HCT116 (cell line): Measurements from ENCODE around the gene HDDC3.

Experiments
- CBX3 ChIP-seq: IDR thresholded peaks from 2 replicates; pipeline ENCODE4 v1.6.1; 2012; ENCODE audit warnings: low read depth
- CEBPB ChIP-seq: IDR thresholded peaks from 2 replicates; pipeline ENCODE4 v1.6.1; 2012; ENCODE audit warnings: low read depth
- EZH2 ChIP-seq: fragments of 200-600 bp; sonication (generic); IDR thresholded peaks from 2 replicates; pipeline ENCODE4 v1.6.1; 2017; ENCODE audit warnings: antibody characterized with exemption, mixed run types
- EZH2phosphoT487 ChIP-seq: fragments of 200-600 bp; IDR thresholded peaks from 2 replicates; pipeline ENCODE4 v1.6.1; 2018; ENCODE audit warnings: antibody characterized with exemption, borderline replicate concordance
- POLR2A ChIP-seq: IDR thresholded peaks from 2 replicates; pipeline ENCODE4 v1.7.0; 2011; ENCODE audit warnings: borderline replicate concordance; ENCODE audit not compliant: insufficient read depth, insufficient read length; ENCODE audit errors: extremely low read depth
- POLR2AphosphoS5 ChIP-seq: IDR thresholded peaks from 2 replicates; pipeline ENCODE4 v1.6.1; 2011; ENCODE audit warnings: mild to moderate bottlenecking, low read depth, low read length, moderate library complexity
- SRF ChIP-seq: IDR thresholded peaks from 2 replicates; pipeline ENCODE4 v1.6.1; 2012; ENCODE audit warnings: low read depth
- TCF7L2 ChIP-seq: IDR thresholded peaks from 2 replicates; pipeline ENCODE4 v1.7.0; 2011; ENCODE audit warnings: borderline replicate concordance, inconsistent platforms; ENCODE audit not compliant: insufficient read depth, insufficient read length; ENCODE audit errors: extremely low read depth
- ZFX ChIP-seq: fragments of 450-650 bp; IDR thresholded peaks from 2 replicates; pipeline ENCODE4 v1.6.1; 2017
- TF ChIP-seq, protein P1 (sequence below): IDR thresholded peaks from 2 replicates; pipeline ENCODE4 v1.6.1; 2012
- TF ChIP-seq, protein P2 (sequence below), 3 experiments: fragments of 200-600 bp in 1 of 3; sonication (generic) in 1 of 3; IDR thresholded peaks in 2 of 3; conservative IDR thresholded peaks in 1 of 3; 2 replicates each; pipeline ENCODE4 v1.5.1; 2012 to 2017; ENCODE audit warnings: low read depth in 2 of 3, low read length in 2 of 3, antibody characterized with exemption in 1 of 3, borderline replicate concordance in 1 of 3, control low read depth in 1 of 3, mild to moderate bottlenecking in 1 of 3, mixed read lengths in 1 of 3, mixed run types in 1 of 3, moderate library complexity in 1 of 3; ENCODE audit not compliant: insufficient read depth in 1 of 3
- TF ChIP-seq, protein P3 (sequence below): IDR thresholded peaks from 2 replicates; pipeline ENCODE4 v1.6.1; 2011; ENCODE audit warnings: mild to moderate bottlenecking, low read length, moderate library complexity; ENCODE audit not compliant: insufficient replicate concordance; ENCODE audit errors: extremely low read depth

DNA sequence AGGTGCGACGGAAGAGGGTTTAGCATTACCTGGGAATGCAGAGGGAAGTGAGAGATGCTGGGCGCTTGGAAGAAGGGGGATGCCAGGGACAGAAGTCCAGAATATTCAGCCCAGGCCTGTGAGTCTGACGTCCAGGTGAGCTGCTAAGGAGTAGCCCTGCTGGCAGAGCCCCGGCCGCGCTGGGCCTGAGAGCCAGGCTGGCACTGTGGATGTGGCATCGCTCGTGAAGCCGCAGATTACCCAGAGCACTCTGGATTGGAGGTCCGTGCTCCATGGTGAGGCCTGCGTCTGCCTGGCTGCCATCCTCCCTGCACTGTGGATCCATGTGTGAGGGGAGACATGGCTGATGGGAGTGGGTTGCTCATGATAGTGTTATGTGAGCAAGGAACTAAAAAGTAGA is 14.8 kb downstream of the HDDC3 start:
- TF ChIP-seq, protein P1, sequence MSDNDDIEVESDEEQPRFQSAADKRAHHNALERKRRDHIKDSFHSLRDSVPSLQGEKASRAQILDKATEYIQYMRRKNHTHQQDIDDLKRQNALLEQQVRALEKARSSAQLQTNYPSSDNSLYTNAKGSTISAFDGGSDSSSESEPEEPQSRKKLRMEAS: no peak
- TF ChIP-seq POLR2A (no peak), SRF (no peak), ZFX (no peak), CBX3 (no peak), EZH2phosphoT487 (no peak), POLR2AphosphoS5 (no peak), EZH2 (no peak), TCF7L2 (no peak), CEBPB (no peak)
- TF ChIP-seq, protein P2, sequence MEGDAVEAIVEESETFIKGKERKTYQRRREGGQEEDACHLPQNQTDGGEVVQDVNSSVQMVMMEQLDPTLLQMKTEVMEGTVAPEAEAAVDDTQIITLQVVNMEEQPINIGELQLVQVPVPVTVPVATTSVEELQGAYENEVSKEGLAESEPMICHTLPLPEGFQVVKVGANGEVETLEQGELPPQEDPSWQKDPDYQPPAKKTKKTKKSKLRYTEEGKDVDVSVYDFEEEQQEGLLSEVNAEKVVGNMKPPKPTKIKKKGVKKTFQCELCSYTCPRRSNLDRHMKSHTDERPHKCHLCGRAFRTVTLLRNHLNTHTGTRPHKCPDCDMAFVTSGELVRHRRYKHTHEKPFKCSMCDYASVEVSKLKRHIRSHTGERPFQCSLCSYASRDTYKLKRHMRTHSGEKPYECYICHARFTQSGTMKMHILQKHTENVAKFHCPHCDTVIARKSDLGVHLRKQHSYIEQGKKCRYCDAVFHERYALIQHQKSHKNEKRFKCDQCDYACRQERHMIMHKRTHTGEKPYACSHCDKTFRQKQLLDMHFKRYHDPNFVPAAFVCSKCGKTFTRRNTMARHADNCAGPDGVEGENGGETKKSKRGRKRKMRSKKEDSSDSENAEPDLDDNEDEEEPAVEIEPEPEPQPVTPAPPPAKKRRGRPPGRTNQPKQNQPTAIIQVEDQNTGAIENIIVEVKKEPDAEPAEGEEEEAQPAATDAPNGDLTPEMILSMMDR (IDR thresholded peaks at IDR 0.05 in 2 of 3, conservative IDR thresholded peaks at IDR 0.05 in 1 of 3; ENCODE audit: borderline replicate concordance in 1 of 3, insufficient read depth in 1 of 3, low read depth in 2 of 3, low read length in 2 of 3): no peak
- TF ChIP-seq, protein P3, sequence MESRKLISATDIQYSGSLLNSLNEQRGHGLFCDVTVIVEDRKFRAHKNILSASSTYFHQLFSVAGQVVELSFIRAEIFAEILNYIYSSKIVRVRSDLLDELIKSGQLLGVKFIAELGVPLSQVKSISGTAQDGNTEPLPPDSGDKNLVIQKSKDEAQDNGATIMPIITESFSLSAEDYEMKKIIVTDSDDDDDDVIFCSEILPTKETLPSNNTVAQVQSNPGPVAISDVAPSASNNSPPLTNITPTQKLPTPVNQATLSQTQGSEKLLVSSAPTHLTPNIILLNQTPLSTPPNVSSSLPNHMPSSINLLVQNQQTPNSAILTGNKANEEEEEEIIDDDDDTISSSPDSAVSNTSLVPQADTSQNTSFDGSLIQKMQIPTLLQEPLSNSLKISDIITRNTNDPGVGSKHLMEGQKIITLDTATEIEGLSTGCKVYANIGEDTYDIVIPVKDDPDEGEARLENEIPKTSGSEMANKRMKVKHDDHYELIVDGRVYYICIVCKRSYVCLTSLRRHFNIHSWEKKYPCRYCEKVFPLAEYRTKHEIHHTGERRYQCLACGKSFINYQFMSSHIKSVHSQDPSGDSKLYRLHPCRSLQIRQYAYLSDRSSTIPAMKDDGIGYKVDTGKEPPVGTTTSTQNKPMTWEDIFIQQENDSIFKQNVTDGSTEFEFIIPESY: no peak
